Bronchial epithelial cell (primary cell): Measurements from ENCODE around the gene FOXD4. TPM values are rescaled to one million over a fixed set of nuclear protein-coding genes. Genes with fewer than 3 reads are reported as not detected.
"Not testable (repeated sequence)": the region's sequence is repeated elsewhere in the genome, so short reads cannot be mapped to it uniquely, and the experiment has no call there.

Source experiments
- DNase-seq: peaks from one replicate; pipeline ENCODE4 v3.0.0-alpha.2; 2010; ENCODE audit warnings: low read depth
- FAIRE-seq: peaks from 2 replicates; lab custom pipeline; 2011; peaks lifted over from hg19 to GRCh38; lab: Jason Lieb, UNC
- H3K27me3 ChIP-seq: 2 replicates; pipeline ENCODE4 v1.5.1; 2011; ENCODE audit warnings: low read length; ENCODE audit not compliant: control insufficient read depth, insufficient read depth
- H3K36me3 ChIP-seq: 2 replicates; pipeline ENCODE4 v1.5.1; 2011; ENCODE audit warnings: low read length; ENCODE audit not compliant: control insufficient read depth, insufficient read depth
- H3K4me3 ChIP-seq: 2 replicates; pipeline ENCODE4 v1.5.1; 2011; ENCODE audit warnings: mild to moderate bottlenecking, low read depth, low read length, control low read depth
- total RNA-seq: library from RNA; depleted of rRNA; stranded (reverse); fragments of >200 nt; gene quantifications from 2 replicates; pipeline ENCODE4 v1.2.1, GENCODE V29; 2014

The FOXD4 gene
- total RNA-seq, 1 donor from 2014 or later: 0.26 TPM

DNA sequence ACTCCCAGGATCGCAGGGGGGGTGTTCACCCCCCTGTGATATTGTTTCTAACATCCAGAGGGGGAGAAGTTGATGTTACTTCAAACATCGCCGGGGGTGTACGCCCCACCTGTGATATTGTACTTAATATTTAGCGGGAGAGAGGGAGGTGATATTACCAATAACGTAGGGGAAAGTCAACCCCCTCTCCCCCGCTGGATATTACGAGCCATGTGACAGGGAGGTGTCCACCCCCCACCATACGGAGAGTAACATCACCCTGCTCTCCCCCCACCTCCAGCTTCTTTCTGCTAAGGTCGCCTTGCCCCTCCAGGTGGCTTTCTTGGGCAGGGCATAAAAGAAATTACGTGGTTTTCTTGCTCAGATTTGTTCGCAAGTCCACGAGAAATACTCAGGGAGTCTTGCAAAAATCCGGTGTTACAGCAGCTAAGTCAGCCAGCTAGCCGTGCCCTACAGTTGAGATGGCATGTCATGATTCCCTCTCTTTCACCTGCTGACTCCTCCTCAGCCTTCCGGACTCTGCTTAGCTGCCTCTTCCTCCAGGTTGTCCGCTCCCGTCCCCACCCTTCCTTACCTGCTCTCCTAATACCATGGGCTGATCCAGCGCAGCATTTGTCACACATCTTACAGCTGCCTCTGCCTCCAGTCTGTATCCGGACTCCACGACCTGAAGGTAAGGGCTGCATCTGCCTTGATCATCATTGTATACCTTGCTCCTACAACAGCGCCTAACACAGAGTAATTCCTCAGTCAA lies 9.3 kb downstream of the FOXD4 start:
- H3K4me3 ChIP-seq, FAIRE-seq, H3K36me3 ChIP-seq, H3K27me3 ChIP-seq: not testable (repeated sequence)
- peak; percentile 44 for DNase-seq

GRCh38 chr9:105991-106390 lies 12.2 kb downstream of the FOXD4 start:
- not testable (repeated sequence) for H3K36me3 ChIP-seq, H3K4me3 ChIP-seq, FAIRE-seq, DNase-seq, H3K27me3 ChIP-seq

DNA sequence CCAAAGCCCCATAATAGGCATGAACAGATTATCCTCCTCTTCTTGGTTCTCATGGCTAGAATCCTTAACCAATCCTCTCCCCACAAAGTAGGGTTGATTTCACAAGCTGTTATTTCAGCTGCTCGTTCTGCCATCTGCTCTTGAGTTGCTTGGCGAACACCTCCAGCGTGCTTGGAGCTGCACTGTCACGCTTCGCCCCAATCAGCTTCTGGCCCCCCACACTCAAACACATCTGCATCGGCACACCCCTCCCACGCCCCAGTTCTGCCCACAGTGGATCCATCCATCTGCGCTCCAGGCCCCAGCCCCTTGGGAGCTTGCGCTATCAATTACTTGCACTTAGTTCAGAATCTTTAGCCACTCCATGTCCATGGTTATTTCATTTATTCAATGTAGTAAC lies 17.8 kb downstream of the FOXD4 start:
- not testable (repeated sequence) for DNase-seq, FAIRE-seq, H3K4me3 ChIP-seq, H3K36me3 ChIP-seq, H3K27me3 ChIP-seq

DNA sequence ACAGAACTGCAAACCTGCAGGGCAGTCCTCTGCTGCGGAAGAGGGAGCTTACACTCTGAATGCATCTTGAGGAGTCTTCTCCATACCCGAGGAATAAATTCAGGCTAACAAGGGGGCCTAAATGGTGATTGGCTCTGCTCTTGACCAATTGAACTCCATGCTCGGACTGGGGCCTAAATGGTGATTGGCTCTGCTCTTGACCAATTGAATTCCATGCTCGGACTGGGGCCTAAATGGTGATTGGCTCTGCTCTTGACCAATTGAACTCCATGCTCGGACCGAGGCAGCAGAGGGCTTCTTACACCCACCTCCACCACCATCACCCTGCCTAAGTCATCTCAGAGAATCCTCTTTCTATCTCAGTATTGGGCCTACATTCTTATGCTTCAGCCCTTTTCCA lies 18.4 kb downstream of the FOXD4 start:
- not testable (repeated sequence) for H3K27me3 ChIP-seq, H3K4me3 ChIP-seq, DNase-seq, FAIRE-seq, H3K36me3 ChIP-seq

- H3K4me3 ChIP-seq, FAIRE-seq, H3K36me3 ChIP-seq, DNase-seq, H3K27me3 ChIP-seq: not testable (repeated sequence)
Observed at GRCh38 chr9:98775-99174, 19.4 kb downstream of the FOXD4 start.

DNA sequence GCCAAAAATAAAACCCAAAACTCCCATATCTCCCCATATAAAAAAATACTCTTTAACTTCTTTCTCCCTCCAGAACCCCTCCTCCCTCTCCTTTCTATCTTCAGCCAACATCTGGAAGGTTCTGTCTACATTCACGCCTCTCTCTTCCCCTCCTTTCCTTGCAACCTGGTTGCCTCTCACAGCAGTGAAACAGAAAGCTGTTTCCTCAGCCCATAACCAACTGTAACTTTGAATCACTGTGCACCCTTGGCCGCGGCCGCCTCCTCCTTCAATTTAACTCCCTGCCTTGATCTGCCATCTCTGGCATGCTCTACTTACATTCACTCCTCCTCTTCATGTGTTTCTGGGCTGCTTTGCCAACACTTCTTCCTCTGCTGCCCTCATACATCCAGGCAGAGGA lies 23.2 kb downstream of the FOXD4 start:
- H3K36me3 ChIP-seq, DNase-seq, FAIRE-seq, H3K27me3 ChIP-seq, H3K4me3 ChIP-seq: not testable (repeated sequence)

- FAIRE-seq: not testable (repeated sequence)
Observed at GRCh38 chr9:94323-94722, 23.9 kb downstream of the FOXD4 start.

DNA sequence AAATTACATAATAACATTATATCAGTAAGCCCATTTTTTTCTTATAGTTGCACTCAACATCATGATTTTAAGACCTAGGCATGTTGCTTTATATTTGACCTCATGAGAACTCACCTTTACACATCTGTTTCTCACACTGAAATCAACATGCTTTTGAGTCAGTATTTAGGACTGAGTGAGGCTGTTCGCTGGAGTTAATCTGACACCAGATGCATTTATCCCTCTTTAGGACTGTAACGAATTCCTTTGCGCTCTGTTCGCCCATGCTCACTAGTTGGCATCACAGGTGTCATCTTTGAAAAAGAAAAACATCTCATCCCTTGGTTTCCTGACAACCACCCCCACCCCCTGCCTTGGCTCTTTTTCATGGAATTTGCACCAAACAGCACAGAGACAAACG lies 24.3 kb downstream of the FOXD4 start:
- not testable (repeated sequence) for H3K36me3 ChIP-seq, FAIRE-seq, H3K4me3 ChIP-seq, H3K27me3 ChIP-seq, DNase-seq

More at GRCh38 chr9:94323-94722, 23.9 kb downstream of the FOXD4 start:
- not testable (repeated sequence) for H3K36me3 ChIP-seq, H3K4me3 ChIP-seq, H3K27me3 ChIP-seq
- peak; percentile 9 for DNase-seq

DNA sequence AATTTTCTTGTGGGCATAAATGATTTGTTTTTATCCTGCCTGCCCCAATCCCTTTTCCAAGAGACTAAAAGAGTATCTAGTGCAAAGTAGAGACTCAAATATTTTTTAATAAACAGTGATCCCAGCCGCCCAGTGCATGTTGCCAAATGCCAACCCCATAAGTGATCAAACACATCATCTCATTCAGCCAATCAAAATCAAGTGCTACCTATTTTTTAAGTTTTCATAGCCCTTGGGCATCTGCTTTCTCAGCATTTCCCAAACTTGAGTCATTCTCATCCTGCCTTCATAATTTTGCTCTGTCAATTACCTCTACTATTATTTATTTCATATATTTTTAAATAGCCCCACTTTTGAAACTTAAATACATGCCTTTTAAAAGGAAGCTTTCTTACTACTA lies 27.4 kb downstream of the FOXD4 start:
- H3K27me3 ChIP-seq, DNase-seq, H3K36me3 ChIP-seq, H3K4me3 ChIP-seq, FAIRE-seq: not testable (repeated sequence)

DNA sequence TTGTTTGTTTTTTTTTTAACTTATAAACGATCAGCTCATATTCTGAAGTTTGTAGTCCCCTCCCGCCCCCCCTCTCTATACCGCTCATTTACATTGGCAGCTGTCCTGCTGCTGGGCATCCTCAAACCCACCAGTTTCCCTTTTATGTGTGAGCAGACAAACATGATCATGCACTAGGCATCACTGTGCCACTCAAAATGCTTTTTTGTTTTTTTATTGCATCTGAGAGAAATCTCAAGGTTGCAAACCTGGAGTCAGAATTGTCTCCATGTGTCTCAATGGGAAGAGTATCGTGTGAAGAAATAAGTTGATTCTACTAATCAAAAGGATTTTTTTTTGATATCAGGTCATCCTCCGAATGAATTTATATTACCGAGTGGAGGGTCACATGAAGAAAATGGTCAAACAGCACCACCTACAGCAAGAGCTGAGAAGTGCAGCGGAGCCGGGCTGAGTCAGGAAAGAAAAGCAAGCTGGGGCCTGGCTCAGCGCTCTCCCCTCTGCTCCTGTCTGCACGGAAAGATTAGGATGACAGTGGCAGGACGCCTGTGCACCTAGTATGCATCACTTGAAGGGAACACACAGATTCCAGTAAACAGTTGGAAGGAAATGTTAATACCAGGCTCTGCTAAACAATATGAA lies 29.7 kb downstream of the FOXD4 start:
- not testable (repeated sequence) for H3K36me3 ChIP-seq, DNase-seq, H3K4me3 ChIP-seq, FAIRE-seq, H3K27me3 ChIP-seq

- not testable (repeated sequence) for FAIRE-seq, H3K27me3 ChIP-seq, H3K36me3 ChIP-seq, DNase-seq, H3K4me3 ChIP-seq
Observed at GRCh38 chr9:87860-88259, 30.4 kb downstream of the FOXD4 start.

DNA sequence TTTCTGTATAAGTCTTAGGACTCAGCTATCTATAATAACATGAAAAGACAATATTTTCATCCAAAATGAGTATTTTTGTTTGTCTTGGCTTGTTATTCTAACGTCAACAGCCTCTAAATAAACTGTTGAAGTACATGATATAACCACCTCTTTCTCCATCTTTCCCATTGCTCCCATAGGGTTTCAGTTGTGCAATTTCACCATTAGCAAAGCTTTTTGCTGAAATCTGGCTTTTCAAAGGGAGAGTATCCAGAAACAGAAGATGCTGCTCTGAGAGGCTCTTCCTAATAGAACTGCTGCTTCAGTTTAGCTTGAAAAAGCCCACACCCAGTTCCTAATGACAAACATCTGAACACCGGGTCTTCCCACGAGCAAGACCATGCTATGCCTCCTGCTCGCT lies 31.1 kb downstream of the FOXD4 start:
- not testable (repeated sequence) for H3K4me3 ChIP-seq, H3K36me3 ChIP-seq, H3K27me3 ChIP-seq, FAIRE-seq, DNase-seq

DNA sequence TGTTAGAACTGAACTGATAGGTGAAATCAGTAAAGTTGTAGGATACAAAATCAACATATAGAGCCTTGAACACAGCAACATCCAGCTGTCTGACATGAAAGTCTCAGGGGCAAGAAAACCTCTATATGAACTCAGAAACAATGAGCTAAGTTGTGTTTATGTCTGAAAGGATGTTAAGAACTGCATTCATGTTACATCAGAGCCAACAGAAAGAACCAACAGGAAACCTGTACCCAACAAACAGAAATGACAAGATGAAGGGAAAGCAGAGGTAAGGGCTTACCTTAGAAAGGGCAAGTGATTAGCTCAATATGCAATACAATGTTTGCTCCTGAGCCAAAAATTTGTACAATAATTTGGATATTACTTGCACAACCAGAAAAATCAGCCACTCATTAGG lies 31.5 kb downstream of the FOXD4 start:
- DNase-seq, H3K4me3 ChIP-seq, H3K27me3 ChIP-seq, FAIRE-seq, H3K36me3 ChIP-seq: not testable (repeated sequence)

DNA sequence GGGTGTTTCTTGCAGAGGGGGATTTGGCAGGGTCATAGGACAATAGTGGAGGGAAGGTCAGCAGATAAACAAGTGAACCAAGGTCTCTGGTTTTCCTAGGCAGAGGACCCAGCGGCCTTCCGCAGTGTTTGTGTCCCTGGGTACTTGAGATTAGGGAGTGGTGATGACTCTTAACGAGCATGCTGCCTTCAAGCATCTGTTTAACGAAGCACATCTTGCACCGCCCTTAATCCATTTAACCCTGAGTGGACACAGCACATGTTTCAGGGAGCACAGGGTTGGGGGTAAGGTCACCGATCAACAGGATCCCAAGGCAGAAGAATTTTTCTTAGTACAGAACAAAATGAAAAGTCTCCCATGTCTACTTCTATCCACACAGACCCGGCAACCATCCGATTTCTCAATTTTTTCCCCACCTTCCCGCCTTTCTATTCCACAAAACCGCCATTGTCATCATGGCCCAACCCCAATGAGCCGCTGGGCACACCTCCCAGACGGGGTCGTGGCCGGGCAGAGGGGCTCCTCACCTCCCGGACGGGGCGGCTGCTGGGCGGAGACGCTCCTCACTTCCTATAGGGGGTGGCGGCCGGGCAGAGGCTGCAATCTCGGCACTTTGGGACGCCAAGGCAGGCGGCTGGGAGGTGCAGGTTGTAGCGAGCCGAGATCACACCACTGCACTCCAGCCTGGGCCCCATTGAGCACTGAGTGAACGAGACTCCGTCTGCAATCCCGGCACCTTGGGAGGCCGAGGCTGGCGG lies 35.1 kb downstream of the FOXD4 start:
- H3K36me3 ChIP-seq, FAIRE-seq, H3K27me3 ChIP-seq, DNase-seq, H3K4me3 ChIP-seq: not testable (repeated sequence)
